Stomach (tissue), 9 donors: ENCODE measurements around the gene HNRNPUL1. TPM values are rescaled to one million over a fixed set of nuclear protein-coding genes. Genes with fewer than 3 reads are reported as not detected.
"Not testable (repeated sequence)": the region's sequence is repeated elsewhere in the genome, so short reads cannot be mapped to it uniquely, and the experiment has no call there.

Experiments
- DNase-seq, 2 donors: peaks; one replicate each; pipeline versions ENCODE4 v3.0.0 to v3.0.0-alpha.2; 2013 to 2019
- H3K27ac ChIP-seq, 5 donors: fragments of 200-600 bp in 4 of 5; sonication (generic) in 4 of 5; one replicate each; pipeline ENCODE4 v1.5.1; 2013 to 2019; ENCODE audit warnings: mild to moderate bottlenecking in 1 of 5, moderate library complexity in 1 of 5
- H3K27me3 ChIP-seq, 3 donors: fragments of 200-600 bp; sonication (generic); one replicate each; pipeline ENCODE4 v1.5.1; 2017 to 2019; ENCODE audit warnings: mixed run types in 1 of 3
- H3K36me3 ChIP-seq, 4 donors: fragments of 200-600 bp; sonication (generic); 1 replicate in 3 of 4; 2 replicates in 1 of 4; pipeline ENCODE4 v1.5.1; 2016 to 2019
- H3K4me1 ChIP-seq, 4 donors: fragments of 200-600 bp; sonication (generic); one replicate each; pipeline ENCODE4 v1.5.1; 2016 to 2019
- H3K4me3 ChIP-seq, 4 donors: fragments of 200-600 bp; sonication (generic) in 3 of 4; one replicate each; pipeline ENCODE4 v1.5.1; 2016 to 2019; ENCODE audit warnings: mild to moderate bottlenecking in 1 of 4
- H3K9me3 ChIP-seq, 4 donors: fragments of 200-600 bp; sonication (generic); one replicate each; pipeline ENCODE4 v1.5.1; 2016 to 2019
- CTCF ChIP-seq, 7 experiments: fragments of 450-650 bp in 4 of 7; fragments of 200-600 bp in 3 of 7; sonication (generic) in 3 of 7; IDR thresholded peaks; one replicate each; pipeline ENCODE4 v1.5.1; 2016 to 2019; ENCODE audit warnings: antibody characterized with exemption in 7 of 7, control low read depth in 2 of 7, mild to moderate bottlenecking in 1 of 7
- EP300 ChIP-seq: sonication (generic); formaldehyde crosslinking; IDR thresholded peaks from one replicate; pipeline ENCODE4 v1.6.1; 2017; ENCODE audit warnings: antibody characterized with exemption
- POLR2A ChIP-seq, 4 donors: fragments of 450-650 bp; IDR thresholded peaks; one replicate each; pipeline ENCODE4 v1.6.1; 2016; ENCODE audit warnings: antibody characterized with exemption in 4 of 4, control low read depth in 2 of 4, mild to moderate bottlenecking in 1 of 4, moderate library complexity in 1 of 4
- POLR2AphosphoS5 ChIP-seq, 3 donors: sonication (generic); formaldehyde crosslinking; IDR thresholded peaks; one replicate each; pipeline ENCODE4 v1.6.1; 2016; ENCODE audit warnings: antibody characterized with exemption in 3 of 3
- WGBS, 5 donors: extraction: QIAGEN DNeasy Blood & Tissue Kit in 3 of 5; methylation state at CpG; one replicate each; pipeline versions ENCODE4 v1.1.5 to v1.1.7; 2013 to 2018; 5-methylcytosine and 5-hydroxymethylcytosine counted together
- intact Hi-C: fragments of 100-400 bp; cut with DNase I; formaldehyde crosslinking; loops from one replicate; pipeline ENCODE4 v1.15.1; 2023; ENCODE audit warnings: low total_unique reads
- polyA plus RNA-seq, 3 donors: library from polyadenylated mRNA; stranded (reverse); fragments of 200-250 nt; gene quantifications; one replicate each; pipeline ENCODE4 v1.2.3, GENCODE V29; 2013
- total RNA-seq, 5 donors: library from RNA; depleted of rRNA; stranded (reverse); fragments of >200 nt; gene quantifications; one replicate each; pipeline versions ENCODE4 v1.1.0 to v1.2.3, GENCODE V29; 2014 to 2016
- donor health status: healthy with polysubstance abuse.
- donor health status: Bipolar disorder and iron deficiency.
- donor health status: healthy.

Gene HNRNPUL1
- total and polyA plus RNA-seq, 8 donors = 47.8 to 319 (median 91.8) TPM

- DNase-seq = no peak
- Histone ChIP-seq H3K9me3 (no peaks in the 10 kb centered on the region), H3K27me3 (no peaks in the 10 kb centered on the region), H3K4me1 (no peaks in the 10 kb centered on the region), H3K4me3 (no peak overlapping the region), H3K27ac (no peak overlapping the region), H3K36me3 (peaks cover 96 to 100% (median 100%) of the 10 kb centered on the region in 4 donors)
- intact Hi-C loops = no loop called here
- WGBS, 5 donors = 92 to 96% (median 93%) methylated on average over 5 of the region's 5 CpGs
- no peak for TF ChIP-seq CTCF (IDR thresholded peaks at IDR 0.05)
- TF ChIP-seq EP300 = no peak
Observed at GRCh38 chr19:41274802-41275201, 10.6 kb downstream of the HNRNPUL1 start.

- 37 to 66% (median 60%) methylated on average over 3 of the region's 3 CpGs for WGBS, 5 donors
- peaks cover 98 to 100% (median 100%) of the 10 kb centered on the region in 4 donors for H3K36me3 ChIP-seq
- no peak overlapping the region for H3K4me3 ChIP-seq
- H3K27me3 ChIP-seq = no peaks in the 10 kb centered on the region
- no peak for DNase-seq
- H3K9me3 ChIP-seq = no peaks in the 10 kb centered on the region
- no peak overlapping the region for H3K27ac ChIP-seq
- intact Hi-C loops = no loop called here
- no peaks in the 10 kb centered on the region for H3K4me1 ChIP-seq
- TF ChIP-seq EP300 (no peak), POLR2AphosphoS5 (IDR thresholded peaks at IDR 0.05) (no peak), POLR2A (IDR thresholded peaks at IDR 0.05) (no peak), CTCF (IDR thresholded peaks at IDR 0.05) (no peak)
Observed at GRCh38 chr19:41276231-41276630, 12.1 kb downstream of the HNRNPUL1 start.

- WGBS, 5 donors = 83 to 96% (median 92%) methylated on average over 2 of the region's 2 CpGs
- intact Hi-C loops = no loop called here
- H3K36me3 ChIP-seq = peaks cover 96 to 100% (median 99%) of the 10 kb centered on the region in 4 donors
- DNase-seq = no peak
- H3K27ac ChIP-seq = no peak overlapping the region
- H3K27me3 ChIP-seq = no peaks in the 10 kb centered on the region
- no peak for TF ChIP-seq POLR2A (IDR thresholded peaks at IDR 0.05)
- TF ChIP-seq CTCF (IDR thresholded peaks at IDR 0.05) = no peak
- no peak for TF ChIP-seq POLR2AphosphoS5 (IDR thresholded peaks at IDR 0.05)
- no peak for TF ChIP-seq EP300
- H3K4me3 ChIP-seq = no peak overlapping the region
- no peaks in the 10 kb centered on the region for H3K4me1 ChIP-seq
- H3K9me3 ChIP-seq = no peaks in the 10 kb centered on the region
Observed at GRCh38 chr19:41278478-41278877, 14.3 kb downstream of the HNRNPUL1 start.

GRCh38 chr19:41288673-41289530 lies 24.7 kb downstream of the HNRNPUL1 start:
- Histone ChIP-seq H3K9me3 (no peaks in the 10 kb centered on the region), H3K27me3 (no peaks in the 10 kb centered on the region), H3K4me1 (peaks cover 0 to 20% (median 0%) of the 10 kb centered on the region in 4 donors), H3K27ac (no peak overlapping the region), H3K36me3 (peaks cover 84 to 100% (median 100%) of the 10 kb centered on the region in 4 donors), H3K4me3 (no peak overlapping the region)
- intact Hi-C loops = no loop called here
- TF ChIP-seq POLR2AphosphoS5 (IDR thresholded peaks at IDR 0.05) (no peak), CTCF (IDR thresholded peaks at IDR 0.05) (no peak), EP300 (no peak), POLR2A (IDR thresholded peaks at IDR 0.05) (no peak)
- no peak for DNase-seq
- 75 to 83% (median 79%) methylated on average over 3 of the region's 3 CpGs for WGBS, 5 donors

- 91 to 93% (median 92%) methylated on average over 8 of the region's 8 CpGs for WGBS, 5 donors
- H3K27me3 ChIP-seq, H3K9me3 ChIP-seq, intact Hi-C loops, DNase-seq, H3K4me3 ChIP-seq, H3K27ac ChIP-seq: not testable (repeated sequence)
- peaks cover 5 to 27% (median 7%) of the 10 kb centered on the region in 4 donors for H3K4me1 ChIP-seq
- H3K36me3 ChIP-seq = peaks cover 86 to 100% (median 100%) of the 10 kb centered on the region in 4 donors
Observed at GRCh38 chr19:41289814-41290213, 25.6 kb downstream of the HNRNPUL1 start.
